ENCODE measurements around the gene MBD4. TPM values are rescaled to one million over a fixed set of nuclear protein-coding genes. Genes with fewer than 3 reads are reported as not detected.

The MBD4 gene
- total RNA-seq, 1 donor from 2014 or later: 22.8 TPM

DNA sequence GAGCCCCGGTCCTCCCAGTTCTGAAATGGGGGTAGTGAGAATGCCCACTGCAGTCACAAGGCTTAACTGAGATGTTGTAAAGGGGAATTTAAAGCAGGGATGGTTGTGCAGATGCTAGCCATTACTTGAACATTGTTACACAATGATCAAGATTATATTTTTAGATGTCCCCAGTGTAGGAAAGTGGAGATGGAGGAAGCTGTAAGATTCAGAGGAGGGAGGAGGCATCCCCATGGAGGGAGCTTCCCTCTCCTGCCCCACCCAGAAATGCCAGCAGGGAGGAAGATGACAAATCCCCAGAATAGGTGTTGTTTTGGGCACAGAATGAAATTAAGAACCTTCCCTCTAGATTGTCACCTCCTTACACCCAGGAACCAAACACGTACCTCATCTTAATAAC is 57.4 kb downstream of the MBD4 start:
- no peaks in the 10 kb centered on the region for H3K27me3 Mint-ChIP-seq (ENCODE audit: low read depth, unreplicated experiment)
- no peaks in the 10 kb centered on the region for H3K36me3 ChIP-seq (ENCODE audit: insufficient read depth, low read length)
- no peak overlapping the region for H2AFZ ChIP-seq (ENCODE audit: low read depth, low read length)
- no peak overlapping the region for H3K27ac ChIP-seq (ENCODE audit: low read depth, low read length)
- H3K9me3 ChIP-seq (ENCODE audit: insufficient read depth, low read depth, low read length): peaks cover 7% of the 10 kb centered on the region
- TF ChIP-seq, protein P1, sequence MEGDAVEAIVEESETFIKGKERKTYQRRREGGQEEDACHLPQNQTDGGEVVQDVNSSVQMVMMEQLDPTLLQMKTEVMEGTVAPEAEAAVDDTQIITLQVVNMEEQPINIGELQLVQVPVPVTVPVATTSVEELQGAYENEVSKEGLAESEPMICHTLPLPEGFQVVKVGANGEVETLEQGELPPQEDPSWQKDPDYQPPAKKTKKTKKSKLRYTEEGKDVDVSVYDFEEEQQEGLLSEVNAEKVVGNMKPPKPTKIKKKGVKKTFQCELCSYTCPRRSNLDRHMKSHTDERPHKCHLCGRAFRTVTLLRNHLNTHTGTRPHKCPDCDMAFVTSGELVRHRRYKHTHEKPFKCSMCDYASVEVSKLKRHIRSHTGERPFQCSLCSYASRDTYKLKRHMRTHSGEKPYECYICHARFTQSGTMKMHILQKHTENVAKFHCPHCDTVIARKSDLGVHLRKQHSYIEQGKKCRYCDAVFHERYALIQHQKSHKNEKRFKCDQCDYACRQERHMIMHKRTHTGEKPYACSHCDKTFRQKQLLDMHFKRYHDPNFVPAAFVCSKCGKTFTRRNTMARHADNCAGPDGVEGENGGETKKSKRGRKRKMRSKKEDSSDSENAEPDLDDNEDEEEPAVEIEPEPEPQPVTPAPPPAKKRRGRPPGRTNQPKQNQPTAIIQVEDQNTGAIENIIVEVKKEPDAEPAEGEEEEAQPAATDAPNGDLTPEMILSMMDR (IDR thresholded peaks at IDR 0.05; ENCODE audit: insufficient read depth, low read depth, low read length): no peak
- TF ChIP-seq EZH2 (IDR thresholded peaks at IDR 0.05; ENCODE audit: insufficient read depth, low read length): no peak
- peak overlapping the region; percentile 81 for H3K27ac Mint-ChIP-seq (ENCODE audit: unreplicated experiment)
- no peak overlapping the region for H3K4me2 ChIP-seq (ENCODE audit: low read length)
- no peaks in the 10 kb centered on the region for H3K27me3 ChIP-seq (ENCODE audit: insufficient read depth, low read length)
- peaks cover 4% of the 10 kb centered on the region for H3K4me1 Mint-ChIP-seq (ENCODE audit: low read depth, unreplicated experiment)
- H3K4me3 Mint-ChIP-seq (ENCODE audit: unreplicated experiment): no peak overlapping the region
- no peak overlapping the region for H3K9ac ChIP-seq (ENCODE audit: low read length)
- DNase-seq (ENCODE audit: low read depth) (no peak), FAIRE-seq (no peak)
- peaks cover 10% of the 10 kb centered on the region for H3K36me3 Mint-ChIP-seq (ENCODE audit: low read depth, unreplicated experiment)
- no peaks in the 10 kb centered on the region for H3K4me1 ChIP-seq (ENCODE audit: insufficient read depth, low read length)
- H4K20me1 ChIP-seq (ENCODE audit: insufficient read depth, low read length): peaks cover 6% of the 10 kb centered on the region
- H3K79me2 ChIP-seq (ENCODE audit: insufficient read depth, low read length): no peaks in the 10 kb centered on the region
- no peaks in the 10 kb centered on the region for H3K9me3 Mint-ChIP-seq (ENCODE audit: unreplicated experiment)
- no peak overlapping the region for H3K4me3 ChIP-seq (ENCODE audit: insufficient read depth, low read depth, low read length)

Other genes starting within 250 kb of the MBD4 start
- gene COPG1, start 190.3 kb downstream of the MBD4 start, total RNA-seq: 267 and 275 TPM in 2 replicates
- gene HMCES, start 161.1 kb downstream of the MBD4 start, total RNA-seq: 22.4 and 27.4 TPM in 2 replicates
- 0.14 and 0.26 TPM in 2 replicates for gene EFCAB12, start 11.3 kb downstream of the MBD4 start, total RNA-seq
- 17.7 and 19.9 TPM in 2 replicates for gene IFT122, start 276 bp upstream of the MBD4 start, total RNA-seq
- gene RHO, start 88.7 kb upstream of the MBD4 start, total RNA-seq: not detected in 2 replicates
- not detected in 2 replicates for gene H1-8, start 103.2 kb upstream of the MBD4 start, total RNA-seq
- 184 and 188 TPM in 2 replicates for gene PLXND1, start 166.7 kb upstream of the MBD4 start, total RNA-seq

Data from astrocyte (in vitro differentiated cells and primary cell).